IMR-90 (cell line): ENCODE results near the gene GSE1. TPM values are rescaled to one million over a fixed set of nuclear protein-coding genes. Genes with fewer than 3 reads are reported as not detected.

Experiments
- ATAC-seq: fragments of 200-7000 bp; cut with Tn5 transposase; 2 replicates; pipeline ENCODE4 v1.9.1; 2020; ENCODE audit warnings: low read depth, mild to moderate bottlenecking, moderate library complexity
- BruUV-seq: library from RNA; stranded (reverse); fragments of 400-500 nt; replicated peaks from 2 replicates; lab custom pipeline; 2021; lab: Mats Ljungman, UMichigan
- CTCF ChIA-PET: fragments of 300-600 bp; formaldehyde crosslinking; extraction: SDS; loops from one replicate; lab custom pipeline; 2021; ENCODE audit warnings: antibody characterized with exemption; lab: Yijun Ruan, JAX
- POLR2A ChIA-PET: fragments of 300-600 bp; sonication (Branson Sonifier 250); formaldehyde crosslinking; loops from one replicate; lab custom pipeline; 2022; ENCODE audit warnings: antibody characterized with exemption; ENCODE audit not compliant: unreplicated experiment; lab: Charles Lee
- DNase-seq: peaks from one replicate; pipeline ENCODE4 v3.0.0; 2013
- H2AFZ ChIP-seq: replicated peaks from 2 replicates; pipeline ENCODE3; 2013; ENCODE audit warnings: low read length, mild to moderate bottlenecking; ENCODE audit not compliant: poor library complexity
- H2AK5ac ChIP-seq: 2 replicates; pipeline ENCODE4 v1.6.1; 2013; ENCODE audit warnings: low read depth, low read length, inconsistent platforms
- H2AK9ac ChIP-seq: replicated peaks from 2 replicates; pipeline ENCODE3; 2013; ENCODE audit warnings: mild to moderate bottlenecking, low read depth, low read length, moderate library complexity; ENCODE audit not compliant: poor library complexity
- H2BK120ac ChIP-seq: 2 replicates; pipeline ENCODE4 v1.6.1; 2013; ENCODE audit warnings: low read depth, low read length, inconsistent platforms
- H2BK15ac ChIP-seq: 3 replicates; pipeline ENCODE4 v1.6.1; 2013; ENCODE audit warnings: low read depth, low read length, inconsistent platforms
- H2BK20ac ChIP-seq: 2 replicates; pipeline ENCODE4 v1.6.1; 2013; ENCODE audit warnings: low read depth, mild to moderate bottlenecking, inconsistent platforms, low read length, moderate library complexity
- H2BK5ac ChIP-seq: 2 replicates; pipeline ENCODE4 v1.6.1; 2013; ENCODE audit warnings: mild to moderate bottlenecking, low read depth, low read length, inconsistent platforms; ENCODE audit not compliant: poor library complexity, severe bottlenecking
- H3K14ac ChIP-seq: replicated peaks from 2 replicates; pipeline ENCODE4 v1.6.1; 2013; ENCODE audit warnings: low read depth, low read length, inconsistent platforms
- H3K18ac ChIP-seq: 2 replicates; pipeline ENCODE4 v1.6.1; 2013; ENCODE audit warnings: low read depth, low read length, control low read depth
- H3K23ac ChIP-seq: 2 replicates; pipeline ENCODE4 v1.6.1; 2013; ENCODE audit warnings: low read depth, low read length, inconsistent platforms
- H3K27ac ChIP-seq: 2 replicates; pipeline ENCODE4 v1.5.1; 2013; ENCODE audit warnings: mild to moderate bottlenecking, control low read depth, low read length; ENCODE audit not compliant: insufficient read depth
- H3K27me3 ChIP-seq: 2 replicates; pipeline ENCODE4 v1.6.1; 2013; ENCODE audit warnings: low read length; ENCODE audit not compliant: control insufficient read depth, insufficient read depth
- H3K36me3 ChIP-seq: 2 replicates; pipeline ENCODE4 v1.6.1; 2013; ENCODE audit warnings: low read length, mixed read lengths; ENCODE audit not compliant: control insufficient read depth, insufficient read depth
- H3K4ac ChIP-seq: 2 replicates; pipeline ENCODE4 v1.6.1; 2013; ENCODE audit warnings: low read depth, low read length, inconsistent platforms
- H3K4me1 ChIP-seq: 2 replicates; pipeline ENCODE4 v1.6.1; 2013; ENCODE audit warnings: low read length, mixed read lengths; ENCODE audit not compliant: control insufficient read depth, insufficient read depth
- H3K4me2 ChIP-seq: 2 replicates; pipeline ENCODE4 v1.6.1; 2013; ENCODE audit warnings: low read depth, mild to moderate bottlenecking, control low read depth, low read length, moderate library complexity
- H3K4me3 ChIP-seq: 2 replicates; pipeline ENCODE4 v1.5.1; 2013; ENCODE audit warnings: low read depth, mild to moderate bottlenecking, control low read depth, low read length, moderate library complexity; ENCODE audit not compliant: insufficient read depth
- H3K56ac ChIP-seq: 2 replicates; pipeline ENCODE4 v1.6.1; 2013; ENCODE audit warnings: low read length, inconsistent platforms; ENCODE audit not compliant: insufficient read depth; ENCODE audit errors: extremely low read depth
- H3K79me1 ChIP-seq, 2 experiments: 2 replicates each; pipeline ENCODE4 v1.6.1; 2013; ENCODE audit warnings: low read length in 2 of 2, inconsistent platforms in 1 of 2, low read depth in 1 of 2
- H3K9ac ChIP-seq: 2 replicates; pipeline ENCODE4 v1.6.1; 2013; ENCODE audit warnings: low read depth, low read length, control low read depth
- H3K9me1 ChIP-seq: 2 replicates; pipeline ENCODE4 v1.6.1; 2013; ENCODE audit warnings: low read length, inconsistent platforms; ENCODE audit not compliant: insufficient read depth
- H3K9me3 ChIP-seq: 2 replicates; pipeline ENCODE4 v1.6.1; 2013; ENCODE audit warnings: low read length; ENCODE audit not compliant: control insufficient read depth, insufficient read depth
- H4K20me1 ChIP-seq: 2 replicates; pipeline ENCODE4 v1.6.1; 2013; ENCODE audit warnings: low read length, inconsistent platforms; ENCODE audit not compliant: insufficient read depth
- H4K5ac ChIP-seq: 2 replicates; pipeline ENCODE4 v1.6.1; 2013; ENCODE audit warnings: mild to moderate bottlenecking, low read depth, low read length, control low read depth
- H4K8ac ChIP-seq, 2 experiments: 2 replicates each; pipeline ENCODE4 v1.6.1; 2013; ENCODE audit warnings: low read depth in 2 of 2, low read length in 2 of 2, control low read depth in 1 of 2, inconsistent platforms in 1 of 2
- H4K91ac ChIP-seq: 2 replicates; pipeline ENCODE4 v1.6.1; 2013; ENCODE audit warnings: low read depth, low read length, inconsistent platforms; ENCODE audit not compliant: insufficient read depth
- BHLHE40 ChIP-seq: fragments of 150-350 bp; IDR thresholded peaks from 2 replicates; pipeline ENCODE4 v1.6.1; 2016; ENCODE audit warnings: mild to moderate bottlenecking, low read depth, low read length
- CEBPB ChIP-seq: IDR thresholded peaks from 2 replicates; pipeline ENCODE4 v1.6.1; 2012; ENCODE audit warnings: low read depth, low read length, improper control_type of control experiment
- FOS ChIP-seq: fragments of 150-350 bp; IDR thresholded peaks from 2 replicates; pipeline ENCODE4 v1.6.1; 2016; ENCODE audit warnings: low read depth, low read length
- MAFK ChIP-seq: IDR thresholded peaks from 2 replicates; pipeline ENCODE4 v1.6.1; 2012; ENCODE audit warnings: low read depth, low read length, improper control_type of control experiment
- MAZ ChIP-seq: IDR thresholded peaks from 2 replicates; pipeline ENCODE4 v1.6.1; 2012; ENCODE audit warnings: low read depth, mild to moderate bottlenecking, low read length, improper control_type of control experiment, moderate library complexity, borderline replicate concordance
- NFE2L2 ChIP-seq: fragments of 150-350 bp; IDR thresholded peaks from 2 replicates; pipeline ENCODE4 v1.6.1; 2016; ENCODE audit warnings: low read depth, mild to moderate bottlenecking, low read length
- POLR2A ChIP-seq: IDR thresholded peaks from 2 replicates; pipeline ENCODE4 v1.6.1; 2012; ENCODE audit warnings: mild to moderate bottlenecking, low read depth, low read length
- RAD21 ChIP-seq: IDR thresholded peaks from 2 replicates; pipeline ENCODE4 v1.6.1; 2012; ENCODE audit warnings: low read length, improper control_type of control experiment
- RCOR1 ChIP-seq: IDR thresholded peaks from 2 replicates; pipeline ENCODE4 v1.6.1; 2012; ENCODE audit warnings: mild to moderate bottlenecking, low read length, improper control_type of control experiment; ENCODE audit not compliant: insufficient replicate concordance
- RFX5 ChIP-seq: IDR thresholded peaks from 2 replicates; pipeline ENCODE4 v1.8.0; 2012; ENCODE audit warnings: low read depth, mild to moderate bottlenecking, low read length, moderate library complexity
- SMC3 ChIP-seq: fragments of 150-350 bp; IDR thresholded peaks from 2 replicates; pipeline ENCODE4 v1.6.1; 2016; ENCODE audit warnings: low read depth, mild to moderate bottlenecking, antibody characterized with exemption, low read length, moderate library complexity
- WGBS, 2 experiments: methylation state at CpG; one replicate each; pipeline versions ENCODE4 v1.1.5 to v1.1.7; 2013; ENCODE audit warnings: missing lambda C conversion rate in 2 of 2; ENCODE audit not compliant: insufficient read length in 1 of 2; ENCODE audit errors: extremely low coverage in 2 of 2; 5-methylcytosine and 5-hydroxymethylcytosine counted together
- dilution Hi-C: fragments of 300-500 bp; cut with HindIII; formaldehyde crosslinking; loops from one replicate; pipeline ENCODE4 v1.14.3; 2018; ENCODE audit warnings: low sequenced_read_pairs; ENCODE audit not compliant: unreplicated experiment
- in situ Hi-C: fragments of 300-500 bp; cut with MboI; formaldehyde crosslinking; loops from 3 replicates; pipeline ENCODE4 v1.14.3; 2019; ENCODE audit warnings: low sequenced_read_pairs, inconsistent platforms, mixed read lengths
- intact Hi-C: fragments of 100-400 bp; cut with micrococcal nuclease; formaldehyde crosslinking; loops from 2 replicates; pipeline ENCODE4 v1.10.0; 2022
- polyA plus RNA-seq, 3 experiments: library from polyadenylated mRNA; depleted of rRNA; stranded (reverse); fragments of >200 nt; gene quantifications; 2 replicates each; pipeline ENCODE4 v1.2.3, GENCODE V29; 2012; ENCODE audit warnings: low replicate concordance in 1 of 3
- total RNA-seq: library from RNA; depleted of rRNA; stranded (reverse); fragments of >200 nt; gene quantifications from 2 replicates; pipeline ENCODE4 v1.2.3, GENCODE V29; 2012

GSE1 gene
- total and polyA plus RNA-seq, 2 of the 4 experiments (the other 2 are of a cell fraction): 14.9 to 25.5 TPM

- POLR2A ChIA-PET: no interaction called here
Observed at GRCh38 chr16:85625485-85626117, 12.5 kb downstream of the GSE1 start.

More at GRCh38 chr16:85625485-85626117, 12.5 kb downstream of the GSE1 start:
- DNase-seq: no peak
- H3K4ac ChIP-seq: no peak overlapping the region
- no peak for ATAC-seq
- no peak overlapping the region for H3K27ac ChIP-seq
- H3K9me1 ChIP-seq: peaks cover 7% of the 10 kb centered on the region; the same call in 1 of the 2 replicates
- peaks cover 1% of the 10 kb centered on the region; the same call in 1 of the 2 replicates for H3K36me3 ChIP-seq
- no peaks in the 10 kb centered on the region for H3K27me3 ChIP-seq
- no peak overlapping the region for H3K18ac ChIP-seq
- H2AFZ ChIP-seq: no peak overlapping the region
- H3K79me1 ChIP-seq: peaks cover 25 to 89% of the 10 kb centered on the region in 2 experiments
- no peak overlapping the region for H4K8ac ChIP-seq
- 94% methylated on average over 8 of the region's 18 CpGs; no CpG with 5 or more reads in 1 of the 2 experiments for WGBS, 2 experiments
- no peak overlapping the region for H2AK5ac ChIP-seq
- H2AK9ac ChIP-seq: peak overlapping the region; percentile 49
- H3K4me1 ChIP-seq: no peaks in the 10 kb centered on the region
- H3K4me3 ChIP-seq: no peak overlapping the region
- H2BK20ac ChIP-seq: no peak overlapping the region
- H4K20me1 ChIP-seq: peaks cover 99% of the 10 kb centered on the region
- no peak overlapping the region for H2BK120ac ChIP-seq
- H4K5ac ChIP-seq: no peak overlapping the region
- no peak overlapping the region for H3K14ac ChIP-seq
- BruUV-seq: no TSS peak
- H3K56ac ChIP-seq: no peak overlapping the region
- dilution Hi-C loops: no loop called here
- no peak for TF ChIP-seq RAD21
- no peak for TF ChIP-seq RCOR1
- TF ChIP-seq SMC3: no peak
- no peak for TF ChIP-seq FOS
- no peak for TF ChIP-seq CEBPB
- TF ChIP-seq MAFK: no peak
- no peak for TF ChIP-seq BHLHE40
- TF ChIP-seq POLR2A: no peak
- no peak for TF ChIP-seq MAZ
- TF ChIP-seq NFE2L2: no peak
- no peak for TF ChIP-seq RFX5
- no peak overlapping the region for H2BK5ac ChIP-seq
- no peak overlapping the region for H3K4me2 ChIP-seq
- CTCF ChIA-PET: no interaction called here
- no peak overlapping the region for H3K9ac ChIP-seq
- in situ Hi-C loops: no loop called here
- intact Hi-C loops: no loop called here
- H4K91ac ChIP-seq: no peak overlapping the region
- no peak overlapping the region for H3K23ac ChIP-seq
- H2BK15ac ChIP-seq: no peak overlapping the region
- H3K9me3 ChIP-seq: peaks cover 13% of the 10 kb centered on the region
